ENCODE data around the gene GRHL1.

GRCh38 chr2:9991221-9991620 lies 39.7 kb downstream of the GRHL1 start:
- no peak for TF ChIP-seq CTCF (IDR thresholded peaks at IDR 0.05)
- TF ChIP-seq POLR2A (IDR thresholded peaks at IDR 0.05): no peak
